CD4-positive, alpha-beta T cell treated with Interleukin-17A for 4 hours (primary cell): ENCODE data around the gene IL1RAPL1.

Source experiments
- DNase-seq: peaks from one replicate; pipeline ENCODE4 v3.0.0-alpha.2; 2020; ENCODE audit warnings: mixed read lengths

The IL1RAPL1 gene

DNA sequence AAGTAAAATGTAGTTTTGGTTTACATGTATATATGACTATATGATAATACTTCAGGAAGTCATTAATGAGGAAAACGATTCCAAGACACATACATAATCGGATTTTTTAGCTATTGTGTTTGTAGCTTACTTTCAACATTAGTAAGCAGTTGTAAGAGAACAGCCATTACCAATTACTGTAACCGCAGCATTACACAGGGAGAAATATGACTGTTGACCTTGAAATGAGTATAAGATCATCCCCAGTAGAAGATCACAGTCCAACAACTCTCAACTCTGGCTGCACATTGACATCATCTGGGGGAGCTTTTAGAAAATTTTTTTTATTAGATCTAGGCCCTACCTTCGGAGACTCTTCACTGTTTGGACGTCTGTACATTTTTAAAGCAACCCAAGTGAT is 866.1 kb downstream of the IL1RAPL1 start:
- DNase-seq: no peak

DNA sequence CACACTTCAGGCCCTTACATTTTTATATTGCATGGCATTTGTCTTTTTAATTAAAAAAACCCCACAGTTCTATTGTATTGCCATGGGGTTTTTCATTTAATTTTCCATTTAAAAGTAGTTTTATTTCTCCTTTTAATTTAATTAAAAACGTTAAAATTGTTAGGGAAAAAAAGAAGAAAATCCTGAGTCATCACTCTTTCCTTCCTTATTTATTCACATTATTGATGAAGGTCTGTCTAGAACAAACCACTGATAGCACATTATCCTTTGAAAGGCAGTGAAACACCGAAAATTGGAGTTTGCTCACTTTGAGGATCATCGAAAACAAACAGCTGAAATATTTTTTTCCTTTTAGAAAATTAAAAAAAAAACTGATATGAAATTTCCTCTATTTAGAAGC is 868.5 kb downstream of the IL1RAPL1 start:
- no peak for DNase-seq

GRCh38 chrX:29461039-29461438 is 873.8 kb downstream of the IL1RAPL1 start:
- no peak for DNase-seq

DNA sequence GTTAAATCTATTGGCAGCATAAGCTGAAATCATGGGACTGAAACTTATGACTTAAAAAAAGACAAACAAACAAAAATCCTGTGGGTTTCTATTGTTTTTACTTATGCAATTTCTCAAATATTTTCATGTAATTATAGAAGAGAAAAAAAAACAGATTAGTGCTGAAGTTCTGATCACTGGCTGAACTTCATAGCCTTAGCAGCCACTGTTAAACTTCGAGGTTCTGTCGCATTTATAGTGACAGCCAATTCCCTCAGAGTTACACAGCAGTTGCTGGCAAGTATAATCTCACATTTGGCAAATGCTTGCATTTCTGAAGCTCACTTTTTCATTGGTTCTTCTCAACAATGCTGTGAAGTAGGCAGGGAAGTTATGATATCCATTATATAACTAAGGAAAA is 879.2 kb downstream of the IL1RAPL1 start:
- no peak for DNase-seq

DNA sequence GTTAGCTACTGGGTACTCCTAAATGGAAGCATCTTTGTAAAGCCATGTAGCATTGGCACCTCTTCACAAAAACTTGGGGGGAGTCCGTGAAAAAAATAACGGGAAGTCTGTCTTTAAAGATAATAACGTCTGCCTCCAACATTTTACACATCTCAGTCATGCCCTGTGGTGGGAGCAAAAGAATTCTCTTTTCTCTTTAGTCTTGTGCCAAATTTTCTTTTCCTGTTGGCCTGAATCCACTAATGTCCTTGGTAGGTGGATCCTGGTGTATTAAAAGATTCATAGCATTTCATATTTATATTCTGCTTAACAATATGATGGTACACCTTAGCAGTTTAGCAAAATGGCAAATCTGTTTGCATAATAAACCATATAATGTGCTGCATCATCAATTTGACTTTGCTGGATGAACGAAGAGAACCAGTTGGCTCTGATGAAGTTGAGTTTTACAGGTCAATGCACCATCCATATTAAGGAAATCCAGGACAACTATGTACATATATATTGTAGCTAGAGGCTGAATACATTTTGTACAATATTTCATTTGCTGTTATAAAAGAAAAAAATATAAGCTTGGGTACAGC is 881.8 kb downstream of the IL1RAPL1 start:
- DNase-seq: no peak

DNA sequence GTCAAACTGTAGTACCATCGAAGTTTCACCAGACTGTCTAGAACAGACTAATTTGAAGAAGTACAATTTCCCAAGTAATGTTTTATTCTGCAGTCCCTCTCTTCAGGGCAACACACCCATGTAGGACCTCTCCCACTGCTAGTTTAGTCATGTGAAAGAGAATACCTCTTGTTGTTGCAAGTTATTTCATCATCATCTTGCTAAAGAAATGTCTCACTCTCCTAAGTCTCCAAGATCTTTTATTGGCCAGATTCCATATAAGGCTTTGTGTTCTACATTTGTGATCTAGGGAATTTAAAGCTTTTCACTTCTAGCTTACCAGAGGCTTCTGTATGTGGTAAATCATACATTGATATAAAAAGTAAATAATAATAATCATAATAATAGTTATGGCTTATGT is 882.8 kb downstream of the IL1RAPL1 start:
- no peak for DNase-seq

DNA sequence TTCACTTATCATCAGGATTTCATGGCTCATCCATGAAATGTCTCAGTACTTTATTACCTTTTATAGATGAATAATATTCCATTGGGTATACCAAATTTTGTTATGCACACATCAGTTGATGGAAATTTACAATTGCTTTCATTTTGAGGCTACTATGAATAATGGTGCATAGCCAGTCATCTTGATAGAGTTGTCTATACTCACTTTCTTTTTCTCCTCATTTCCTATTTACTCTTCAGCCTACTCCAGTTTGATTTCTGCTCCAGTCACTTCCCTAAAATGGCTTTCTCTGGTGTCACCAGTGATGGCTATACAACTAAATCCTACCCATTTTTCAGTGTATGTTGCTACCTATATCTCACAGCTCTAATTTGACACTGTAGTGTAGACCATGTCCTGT is 884.6 kb downstream of the IL1RAPL1 start:
- DNase-seq: no peak

- DNase-seq: no peak
Measured at GRCh38 chrX:29477878-29478277, 890.6 kb downstream of the IL1RAPL1 start.

- DNase-seq: no peak
Measured at GRCh38 chrX:29478336-29479069, 891.3 kb downstream of the IL1RAPL1 start.

DNA sequence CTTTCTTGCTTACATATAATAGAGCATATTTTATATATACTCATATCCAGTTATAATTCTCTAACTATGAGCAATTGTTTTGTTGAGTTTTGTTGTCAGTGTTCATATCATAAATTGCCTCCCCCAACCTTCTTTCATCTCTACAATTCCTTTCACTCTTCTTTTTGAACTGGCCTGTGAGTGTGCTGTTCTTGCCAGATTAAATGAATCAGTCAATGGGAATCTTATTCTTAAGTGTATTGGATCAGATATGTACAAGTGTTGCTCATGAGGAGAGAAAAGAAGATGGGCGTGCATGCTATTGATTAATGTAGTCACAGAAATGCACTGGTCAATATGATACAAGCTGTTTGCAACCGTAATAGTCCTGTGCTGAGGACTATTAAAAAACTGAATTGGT is 900.0 kb downstream of the IL1RAPL1 start:
- no peak for DNase-seq

- DNase-seq: no peak
Measured at GRCh38 chrX:29487714-29488113, 900.5 kb downstream of the IL1RAPL1 start.

DNA sequence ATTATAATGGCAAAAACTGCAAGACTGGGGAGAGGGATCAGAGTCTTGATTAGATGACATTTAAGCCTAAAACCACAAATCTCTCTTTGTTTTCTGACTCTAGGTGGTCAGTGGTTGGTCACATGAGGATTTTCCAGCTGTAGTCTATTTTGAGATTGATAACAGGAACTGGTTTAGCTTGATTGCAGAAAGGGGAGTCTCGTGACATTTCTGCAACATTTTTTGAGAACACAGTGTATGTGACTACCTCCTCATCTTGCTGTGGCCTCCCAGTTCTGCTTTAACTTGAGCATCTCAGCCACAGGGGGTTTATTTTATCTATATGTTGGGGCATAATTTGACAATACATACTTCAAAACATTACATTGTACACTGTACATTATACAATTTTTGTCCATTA is 901.7 kb downstream of the IL1RAPL1 start:
- no peak for DNase-seq

DNA sequence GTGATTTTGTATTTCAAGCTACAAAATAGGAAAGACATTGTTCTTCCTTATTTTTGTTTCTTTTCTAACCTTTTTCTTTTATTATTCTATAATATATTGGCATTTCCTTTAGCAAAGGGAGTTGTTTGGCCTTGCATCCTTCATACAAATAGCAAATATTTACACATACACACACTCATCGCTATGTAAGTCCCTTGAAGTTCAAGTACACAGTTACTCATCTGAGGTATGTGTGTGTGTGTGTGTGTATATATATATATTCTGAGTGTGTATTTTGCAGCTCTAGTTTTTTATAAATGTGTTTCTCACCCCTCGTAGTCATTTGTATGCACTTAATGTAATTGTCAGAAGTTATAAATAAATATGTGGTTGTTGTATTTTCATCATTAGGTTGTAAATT is 903.4 kb downstream of the IL1RAPL1 start:
- no peak for DNase-seq

- no peak for DNase-seq
Measured at GRCh38 chrX:29491659-29492058, 904.4 kb downstream of the IL1RAPL1 start.

GRCh38 chrX:29496636-29497180 is 909.5 kb downstream of the IL1RAPL1 start:
- no peak for DNase-seq

GRCh38 chrX:29506729-29507128 is 919.5 kb downstream of the IL1RAPL1 start:
- DNase-seq: no peak

- no peak for DNase-seq
Measured at GRCh38 chrX:29518100-29518499, 930.9 kb downstream of the IL1RAPL1 start.

GRCh38 chrX:29528281-29528680 is 941.0 kb downstream of the IL1RAPL1 start:
- no peak for DNase-seq

DNA sequence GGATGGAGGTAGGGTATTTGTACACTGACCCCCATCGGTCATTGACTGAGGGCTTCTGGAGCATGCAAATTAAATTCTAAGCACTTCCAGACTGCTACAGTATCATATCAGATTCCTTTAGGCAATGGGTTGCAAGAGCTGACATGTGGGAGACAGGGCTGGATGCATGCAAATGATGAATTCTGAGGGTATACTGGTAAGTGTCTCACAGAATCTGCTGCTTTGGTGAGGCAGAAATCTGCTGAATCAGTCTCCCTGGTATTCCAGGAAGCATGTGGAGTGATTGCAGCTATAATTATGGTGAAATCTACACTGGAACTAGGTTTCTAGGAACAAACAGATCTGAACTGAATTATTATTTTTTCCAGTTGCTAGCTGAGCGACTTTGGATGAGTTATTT is 943.3 kb downstream of the IL1RAPL1 start:
- DNase-seq: no peak

DNA sequence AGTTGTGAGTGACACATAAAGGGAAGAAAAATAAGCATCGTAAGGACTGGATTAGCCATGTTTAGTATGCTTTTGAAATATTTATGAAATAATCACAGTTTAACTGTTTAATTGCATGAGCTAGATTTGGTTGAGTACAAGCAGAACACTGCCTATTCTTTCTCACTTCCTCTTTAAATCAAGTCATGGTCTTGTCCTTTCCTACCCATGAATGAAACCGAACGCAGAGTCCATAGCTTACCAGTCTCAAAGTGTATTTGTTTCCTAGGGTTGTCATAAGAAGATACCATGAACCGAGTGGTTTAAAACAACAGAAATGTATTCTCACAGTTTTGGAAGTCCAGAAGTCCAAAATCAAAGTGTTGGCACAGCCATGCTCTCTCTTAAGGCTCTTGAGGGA is 944.1 kb downstream of the IL1RAPL1 start:
- DNase-seq: no peak

DNA sequence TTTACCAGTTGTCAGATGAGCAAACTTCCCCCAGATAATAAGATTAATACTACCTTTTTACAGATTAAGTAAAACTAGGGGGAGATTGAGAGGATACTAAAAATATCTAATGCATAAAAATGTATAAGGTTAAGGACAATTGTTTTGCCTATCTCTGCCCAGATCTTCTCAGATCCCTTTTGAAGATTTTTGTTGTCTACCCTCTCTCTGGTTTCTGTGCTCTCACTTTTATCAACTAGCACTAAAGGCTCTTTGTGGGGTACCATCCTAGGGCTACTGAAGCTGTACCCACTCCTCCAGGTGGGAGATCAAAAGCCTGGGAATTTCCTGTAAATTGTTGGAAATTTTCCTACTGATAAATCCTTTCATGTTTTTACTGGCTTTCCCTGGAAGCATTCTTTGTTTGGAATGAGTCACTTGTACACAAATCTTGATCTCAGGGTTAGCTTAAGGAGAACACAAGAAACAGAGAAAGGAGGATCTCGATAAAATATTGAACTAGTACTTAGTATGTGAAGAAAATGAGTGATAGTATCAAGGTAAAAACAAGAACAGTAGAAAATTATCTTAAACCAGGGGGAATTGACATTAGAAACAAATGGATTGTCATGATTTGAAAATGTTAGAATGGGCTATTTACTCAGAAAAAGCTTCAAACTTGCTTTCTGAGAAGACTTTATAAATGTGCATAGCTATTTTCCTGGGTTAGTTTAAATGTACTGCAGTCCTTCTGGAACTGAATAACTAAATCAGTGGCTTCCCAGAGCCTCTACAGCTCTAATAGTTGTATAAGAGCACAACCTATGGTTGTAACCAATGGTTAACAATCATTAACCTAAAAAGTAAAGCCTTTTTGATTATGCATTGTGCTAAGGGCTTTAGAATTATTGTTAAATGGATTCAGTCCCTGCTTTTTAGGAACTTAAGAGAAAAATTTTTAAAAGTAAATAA is 948.2 kb downstream of the IL1RAPL1 start:
- DNase-seq: no peak

GRCh38 chrX:29541038-29541437 is 953.8 kb downstream of the IL1RAPL1 start:
- no peak for DNase-seq

GRCh38 chrX:29542152-29542551 is 954.9 kb downstream of the IL1RAPL1 start:
- no peak for DNase-seq
